NCI-H1092 (cell line): ENCODE results near the gene P2RX5.

Source experiments
- DNase-seq: peaks from one replicate; lab custom pipeline; 2025; lab: John Stamatoyannopoulos, UW

P2RX5 gene

GRCh38 chr17:3681057-3681456 lies 14.9 kb downstream of the P2RX5 start:
- DNase-seq: no peak

GRCh38 chr17:3679531-3680126 lies 16.3 kb downstream of the P2RX5 start:
- DNase-seq: no peak

GRCh38 chr17:3678821-3679530 lies 17.0 kb downstream of the P2RX5 start:
- DNase-seq: no peak

GRCh38 chr17:3678095-3678820 lies 17.7 kb downstream of the P2RX5 start:
- DNase-seq: no peak

GRCh38 chr17:3675886-3676285 lies 20.1 kb downstream of the P2RX5 start:
- no peak for DNase-seq

GRCh38 chr17:3672571-3672970 lies 23.4 kb downstream of the P2RX5 start:
- DNase-seq: no peak

- DNase-seq: no peak
These were observed 26.4 kb downstream of the P2RX5 start for GRCh38 chr17:3669548-3669947.

GRCh38 chr17:3669085-3669347 lies 26.9 kb downstream of the P2RX5 start:
- DNase-seq: no peak

GRCh38 chr17:3668279-3669084 lies 27.5 kb downstream of the P2RX5 start, which contains the start of the genes EMC6 and TAX1BP3:
TSS of gene EMC6 (plus strand) at chr17:3668812. CDS start at chr17:3669147, 335 bp downstream.
TSS of gene TAX1BP3 (minus strand) at chr17:3668578. CDS start at chr17:3668526, 52 bp downstream.
- DNase-seq: peak; percentile 95

GRCh38 chr17:3667366-3668278 lies 28.3 kb downstream of the P2RX5 start:
- DNase-seq: no peak

GRCh38 chr17:3666516-3666915 lies 29.4 kb downstream of the P2RX5 start:
- DNase-seq: no peak

- DNase-seq: no peak
These were observed 30.1 kb downstream of the P2RX5 start for GRCh38 chr17:3665834-3666233.

GRCh38 chr17:3663102-3664011 lies 32.6 kb downstream of the P2RX5 start:
- no peak for DNase-seq

GRCh38 chr17:3660311-3660891 lies 35.6 kb downstream of the P2RX5 start:
- no peak for DNase-seq

- DNase-seq: no peak
These were observed 36.3 kb downstream of the P2RX5 start for GRCh38 chr17:3659541-3660111.

- DNase-seq: no peak
These were observed 37.0 kb downstream of the P2RX5 start for GRCh38 chr17:3658784-3659449.

- no peak for DNase-seq
These were observed 37.8 kb downstream of the P2RX5 start for GRCh38 chr17:3657874-3658783.

GRCh38 chr17:3657588-3657869 lies 38.4 kb downstream of the P2RX5 start:
- no peak for DNase-seq
